Kidney epithelial cell (primary cell): Measurements from ENCODE around the gene FAM98A. TPM values are rescaled to one million over a fixed set of nuclear protein-coding genes. Genes with fewer than 3 reads are reported as not detected.

Experiments used
- DNase-seq: peaks from one replicate; pipeline ENCODE4 v3.0.0-alpha.2; 2010; ENCODE audit warnings: low read depth
- H3K27me3 ChIP-seq: 2 replicates; pipeline ENCODE4 v1.6.0; 2011; ENCODE audit warnings: low read length; ENCODE audit not compliant: control insufficient read depth, insufficient read depth
- H3K36me3 ChIP-seq: 2 replicates; pipeline ENCODE4 v1.5.1; 2011; ENCODE audit warnings: low read length; ENCODE audit not compliant: control insufficient read depth, insufficient read depth
- H3K4me3 ChIP-seq: 2 replicates; pipeline ENCODE4 v1.5.1; 2011; ENCODE audit warnings: low read depth, mild to moderate bottlenecking, control low read depth, low read length
- CTCF ChIP-seq: IDR thresholded peaks from 2 replicates; pipeline ENCODE4 v1.5.1; 2011; ENCODE audit warnings: mild to moderate bottlenecking, moderate library complexity, low read length, control low read depth, inconsistent platforms; ENCODE audit not compliant: insufficient read depth, poor library complexity, severe bottlenecking
- total RNA-seq: library from RNA; depleted of rRNA; stranded (reverse); fragments of >200 nt; gene quantifications from 2 replicates; pipeline ENCODE4 v1.2.3, GENCODE V29; 2015

Gene FAM98A
- total RNA-seq, 1 donor from 2014 or later, result 25.6 TPM

- Histone ChIP-seq H3K27me3 (no peaks in the 10 kb centered on the region), H3K4me3 (no peak overlapping the region), H3K36me3 (no peaks in the 10 kb centered on the region)
- no peak for DNase-seq
- TF ChIP-seq CTCF, result no peak
Measured at GRCh38 chr2:33632831-33633230, 33.7 kb upstream of the FAM98A start.

GRCh38 chr2:33628031-33628827, 29.1 kb upstream of the FAM98A start:
- DNase-seq, result no peak
- H3K36me3 ChIP-seq, result no peaks in the 10 kb centered on the region
- no peak for TF ChIP-seq CTCF
- no peak overlapping the region for H3K4me3 ChIP-seq
- H3K27me3 ChIP-seq, result no peaks in the 10 kb centered on the region

DNA sequence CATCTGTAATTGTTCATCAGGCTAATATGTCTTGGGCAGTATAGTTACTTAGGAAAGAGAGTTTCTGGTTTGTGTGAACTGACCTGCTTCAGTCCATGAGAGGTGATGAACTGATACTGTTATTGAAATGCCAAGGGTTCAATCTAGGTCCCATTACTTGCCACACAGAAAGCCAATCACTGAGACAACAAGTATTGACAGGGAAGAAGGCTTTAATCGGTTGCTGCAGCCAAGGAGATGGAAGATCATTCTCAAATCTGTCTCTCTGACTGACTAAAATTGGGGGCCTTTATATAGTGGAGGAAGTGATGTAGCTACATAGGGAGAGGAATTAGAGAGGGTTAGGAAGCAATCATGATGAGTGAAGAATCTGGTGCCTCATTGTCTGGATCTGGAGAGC, 19.9 kb upstream of the FAM98A start:
- TF ChIP-seq CTCF, result no peak
- no peaks in the 10 kb centered on the region for H3K27me3 ChIP-seq
- no peak for DNase-seq
- H3K36me3 ChIP-seq, result no peaks in the 10 kb centered on the region
- H3K4me3 ChIP-seq, result no peak overlapping the region

GRCh38 chr2:33617989-33618388, 18.9 kb upstream of the FAM98A start:
- H3K4me3 ChIP-seq, result no peak overlapping the region
- H3K36me3 ChIP-seq, result no peaks in the 10 kb centered on the region
- no peaks in the 10 kb centered on the region for H3K27me3 ChIP-seq
- DNase-seq, result no peak
- TF ChIP-seq CTCF, result no peak

DNA sequence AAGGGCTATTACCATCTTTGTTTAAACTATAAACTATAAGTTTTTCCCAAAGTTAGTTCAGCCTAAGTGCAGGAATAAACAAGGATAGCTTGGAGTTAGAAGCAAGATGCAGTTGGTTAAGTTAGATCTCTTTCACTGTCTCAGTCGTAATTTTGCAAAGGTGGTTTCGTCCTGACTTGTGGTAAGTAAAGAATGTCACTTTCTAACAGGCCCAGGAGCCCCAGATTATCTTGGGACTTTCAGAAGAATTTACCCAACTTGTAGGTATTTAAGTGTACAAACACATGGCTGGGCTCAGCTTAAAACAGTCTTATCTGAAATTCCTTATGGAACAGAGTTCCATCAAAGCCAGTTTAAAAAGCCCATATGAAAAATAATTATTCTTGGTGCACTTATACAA, 18.3 kb upstream of the FAM98A start:
- no peak for DNase-seq
- Histone ChIP-seq H3K27me3 (no peaks in the 10 kb centered on the region), H3K4me3 (no peak overlapping the region), H3K36me3 (no peaks in the 10 kb centered on the region)
- no peak for TF ChIP-seq CTCF

DNA sequence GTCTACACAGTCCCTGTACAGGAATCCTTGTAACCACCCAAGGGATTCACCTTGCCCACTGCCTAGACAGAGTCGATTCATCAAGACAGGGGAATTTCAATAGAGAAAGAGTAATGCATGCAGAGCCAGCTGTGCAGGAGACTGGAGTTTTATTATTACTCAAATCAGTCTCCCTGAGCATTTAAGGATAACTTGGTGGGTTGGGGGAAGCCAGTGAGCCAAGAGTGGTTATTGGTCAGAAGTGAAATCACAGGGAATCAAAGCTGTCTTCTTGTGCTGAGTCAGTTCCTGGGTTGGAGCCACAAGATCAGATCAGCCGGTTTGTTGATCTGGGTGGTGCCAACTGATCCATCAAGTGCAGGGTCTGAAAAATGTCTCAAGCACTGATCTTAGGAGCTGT, 17.8 kb upstream of the FAM98A start:
- no peak for TF ChIP-seq CTCF
- H3K27me3 ChIP-seq, result no peaks in the 10 kb centered on the region
- H3K36me3 ChIP-seq, result no peaks in the 10 kb centered on the region
- H3K4me3 ChIP-seq, result no peak overlapping the region
- DNase-seq, result no peak
